RWPE2 (cell line): ENCODE measurements around the gene LAMP2.

Source experiments
- ATAC-seq: fragments of 200-7000 bp; cut with Tn5 transposase; 3 replicates; pipeline ENCODE4 v1.9.1; 2021; ENCODE audit warnings: low read depth
- DNase-seq: peaks from one replicate; pipeline ENCODE4 v3.0.0-alpha.2; 2020; ENCODE audit warnings: low spot score
- H3K27ac ChIP-seq: fragments of 450-650 bp; 2 replicates; pipeline ENCODE4 v1.5.1; 2017; ENCODE audit warnings: mild to moderate bottlenecking; ENCODE audit not compliant: poor library complexity, severe bottlenecking
- H3K27me3 ChIP-seq: fragments of 250-450 bp; sonication (Bioruptor Pico); 2 replicates; pipeline ENCODE4 v1.5.1; 2021; ENCODE audit warnings: mild to moderate bottlenecking, moderate library complexity; ENCODE audit not compliant: insufficient read depth, poor library complexity, severe bottlenecking
- H3K36me3 ChIP-seq: fragments of 250-450 bp; sonication (Bioruptor Pico); 2 replicates; pipeline ENCODE4 v1.5.1; 2020; ENCODE audit warnings: low read depth, mild to moderate bottlenecking, moderate library complexity
- H3K4me1 ChIP-seq: fragments of 250-450 bp; sonication (Bioruptor Pico); 2 replicates; pipeline ENCODE4 v1.5.1; 2021; ENCODE audit warnings: mild to moderate bottlenecking, moderate library complexity; ENCODE audit not compliant: insufficient read depth, poor library complexity, severe bottlenecking
- H3K4me3 ChIP-seq: fragments of 250-450 bp; sonication (Bioruptor Pico); 2 replicates; pipeline ENCODE4 v1.5.1; 2021; ENCODE audit warnings: mild to moderate bottlenecking, moderate library complexity; ENCODE audit not compliant: severe bottlenecking
- H3K9me3 ChIP-seq: fragments of 250-450 bp; sonication (Bioruptor Pico); 2 replicates; pipeline ENCODE4 v1.5.1; 2021; ENCODE audit warnings: mild to moderate bottlenecking, moderate library complexity; ENCODE audit not compliant: severe bottlenecking
- CTCF ChIP-seq: fragments of 450-650 bp; IDR thresholded peaks from one replicate; pipeline ENCODE4 v1.5.1; 2017; ENCODE audit warnings: mild to moderate bottlenecking, moderate library complexity; ENCODE audit not compliant: poor library complexity, severe bottlenecking

LAMP2 gene

GRCh38 chrX:120468825-120469525, at the start of gene LAMP2:
LAMP2 (minus strand) TSS chrX:120469296; CDS start chrX:120469169, 127 bp downstream.
- no peaks in the 10 kb centered on the region for H3K36me3 ChIP-seq
- peak within 1 kb of the TSS; percentile 63 for H3K27ac ChIP-seq
- no peaks in the 10 kb centered on the region for H3K27me3 ChIP-seq
- peak; percentile 92 for ATAC-seq
- no peaks in the 10 kb centered on the region for H3K9me3 ChIP-seq
- no peak for TF ChIP-seq CTCF
- DNase-seq, result peak; percentile 78
- peaks cover 5% of the 10 kb centered on the region for H3K4me1 ChIP-seq
- peak within 1 kb of the TSS; percentile 80 for H3K4me3 ChIP-seq

- H3K4me1 ChIP-seq, result peaks cover 7% of the 10 kb centered on the region
- peak overlapping the region; percentile 64 for H3K27ac ChIP-seq
- TF ChIP-seq CTCF, result no peak
- DNase-seq, result no peak
- H3K36me3 ChIP-seq, result no peaks in the 10 kb centered on the region
- H3K9me3 ChIP-seq, result no peaks in the 10 kb centered on the region
- no peak overlapping the region for H3K4me3 ChIP-seq
- ATAC-seq, result peak; percentile 58; the same call in 2 of the 3 replicates
- no peaks in the 10 kb centered on the region for H3K27me3 ChIP-seq
These were observed 48.8 kb upstream of the LAMP2 start for GRCh38 chrX:120517936-120518335.

- Histone ChIP-seq H3K27ac (no peak overlapping the region), H3K4me1 (peaks cover 7% of the 10 kb centered on the region), H3K9me3 (no peaks in the 10 kb centered on the region), H3K36me3 (no peaks in the 10 kb centered on the region), H3K4me3 (no peak overlapping the region), H3K27me3 (no peaks in the 10 kb centered on the region)
- ATAC-seq (0 out of 3 replicates have a peak, but pooled peaks have one; percentile 40), DNase-seq (no peak)
- peak; percentile 51 for TF ChIP-seq CTCF
These were observed 45.1 kb upstream of the LAMP2 start for GRCh38 chrX:120514236-120514635.

GRCh38 chrX:120512627-120513026, 43.5 kb upstream of the LAMP2 start:
- H3K27me3 ChIP-seq, result no peaks in the 10 kb centered on the region
- DNase-seq (no peak), ATAC-seq (no peak)
- no peaks in the 10 kb centered on the region for H3K36me3 ChIP-seq
- no peak overlapping the region for H3K27ac ChIP-seq
- no peak for TF ChIP-seq CTCF
- peaks cover under 1% of the 10 kb centered on the region for H3K4me1 ChIP-seq
- no peaks in the 10 kb centered on the region for H3K9me3 ChIP-seq
- no peak overlapping the region for H3K4me3 ChIP-seq

GRCh38 chrX:120512222-120512621, 43.1 kb upstream of the LAMP2 start:
- Histone ChIP-seq H3K27me3 (no peaks in the 10 kb centered on the region), H3K4me3 (no peak overlapping the region), H3K9me3 (no peaks in the 10 kb centered on the region), H3K27ac (no peak overlapping the region), H3K4me1 (no peaks in the 10 kb centered on the region), H3K36me3 (no peaks in the 10 kb centered on the region)
- TF ChIP-seq CTCF, result no peak
- no peak for ATAC-seq
- DNase-seq, result no peak
